Raji (cell line): ENCODE results near the gene UBXN11.

Experiments used
- POLR2A ChIP-seq: IDR thresholded peaks from 2 replicates; pipeline ENCODE4 v1.6.1; 2011; ENCODE audit warnings: low read depth, low read length, control low read depth; ENCODE audit not compliant: insufficient read depth

The UBXN11 gene

DNA sequence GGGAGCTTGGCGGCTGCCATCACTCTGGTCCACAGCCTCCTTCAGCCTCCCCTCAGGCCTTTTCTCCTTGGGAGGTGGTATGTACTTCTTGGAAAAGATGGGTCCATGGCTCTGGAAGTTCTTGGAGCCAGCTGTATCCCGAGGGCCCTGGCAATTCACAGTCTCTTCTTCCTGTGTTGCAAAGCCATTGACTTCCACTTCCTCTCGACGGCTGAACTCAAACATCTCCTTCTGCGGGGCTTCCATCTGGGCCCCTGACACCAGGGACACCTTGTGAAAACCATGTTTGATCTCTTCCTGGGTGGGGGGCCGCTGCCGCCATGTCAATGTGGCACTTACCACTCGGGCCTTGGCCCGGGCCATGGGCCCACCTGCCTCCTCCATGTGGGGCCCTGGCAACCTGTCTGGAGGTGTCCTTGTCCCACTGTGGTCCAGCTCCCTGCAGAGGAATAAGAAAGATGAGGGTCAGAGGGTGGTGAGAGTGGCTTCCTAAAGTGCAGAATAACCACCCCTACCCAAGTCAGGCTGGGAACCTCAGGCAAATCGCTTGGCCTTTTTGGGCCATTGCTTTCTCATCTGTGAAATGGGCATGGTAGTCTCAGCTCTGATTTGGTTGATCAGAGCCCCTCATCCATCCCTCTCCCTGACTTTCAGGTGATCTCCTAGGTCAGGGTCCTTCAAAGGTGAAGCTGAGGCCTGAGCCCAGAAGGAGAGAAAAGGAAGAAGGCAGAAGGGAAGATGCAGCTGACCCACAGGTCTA lies 40.0 kb upstream of the UBXN11 start:
- no peak for TF ChIP-seq POLR2A

DNA sequence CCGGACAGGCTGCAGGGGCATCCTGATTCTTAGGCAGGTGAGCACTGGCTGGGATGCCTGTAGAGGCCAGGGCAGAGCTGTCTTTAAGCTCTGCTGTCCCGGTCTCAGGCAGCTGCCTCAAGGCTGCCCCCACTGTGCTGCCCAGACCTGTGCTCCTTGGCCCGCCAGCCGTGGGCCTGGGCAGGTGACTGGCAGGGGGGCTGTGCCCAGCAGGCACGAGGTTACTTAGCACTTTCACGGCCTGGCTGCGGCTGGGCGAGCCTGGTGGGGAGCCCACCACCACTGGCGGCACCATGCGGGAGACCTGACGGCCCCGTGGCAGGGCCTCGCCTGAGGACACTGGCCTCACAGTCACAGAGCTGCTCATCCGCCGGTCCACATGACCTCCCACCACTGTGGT lies 39.3 kb upstream of the UBXN11 start:
- TF ChIP-seq POLR2A: no peak

DNA sequence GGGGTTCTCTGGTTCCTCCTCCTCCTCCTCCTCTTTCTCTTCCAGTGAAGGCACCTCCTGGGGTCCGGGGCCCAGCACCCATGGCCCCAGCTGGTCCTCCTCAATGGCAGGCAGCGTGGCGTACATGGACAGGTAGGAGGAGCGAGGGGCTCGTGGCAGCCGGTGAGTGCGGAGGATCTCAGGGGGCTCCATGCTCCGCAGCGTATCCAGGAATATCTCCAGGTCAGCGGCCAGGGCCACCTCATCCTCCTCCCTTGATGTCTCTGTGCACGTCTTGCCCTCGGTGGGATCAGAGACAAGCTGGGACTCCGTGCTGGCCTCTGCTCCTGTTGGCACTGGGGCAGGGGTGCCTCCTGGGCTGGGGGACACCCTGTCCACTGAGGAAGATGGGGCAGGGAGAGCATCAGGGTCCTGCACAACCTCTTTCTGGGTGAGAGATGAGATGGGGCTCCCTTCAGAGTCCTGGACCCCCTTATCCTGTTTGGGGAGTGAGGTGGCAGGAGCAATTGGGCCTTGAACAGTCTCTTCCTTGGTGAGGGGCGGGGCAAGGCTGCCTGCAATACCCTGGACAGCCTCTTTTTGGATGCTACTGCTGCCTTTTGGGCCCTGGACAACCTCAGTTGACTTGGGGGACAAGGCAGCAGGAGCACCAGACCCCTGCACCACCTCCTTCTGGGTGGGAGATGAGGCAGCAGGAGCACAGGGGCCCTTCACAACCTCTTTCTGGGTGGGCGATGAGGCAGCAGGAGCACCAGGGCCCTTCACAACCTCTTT lies 37.9 kb upstream of the UBXN11 start:
- no peak for TF ChIP-seq POLR2A

DNA sequence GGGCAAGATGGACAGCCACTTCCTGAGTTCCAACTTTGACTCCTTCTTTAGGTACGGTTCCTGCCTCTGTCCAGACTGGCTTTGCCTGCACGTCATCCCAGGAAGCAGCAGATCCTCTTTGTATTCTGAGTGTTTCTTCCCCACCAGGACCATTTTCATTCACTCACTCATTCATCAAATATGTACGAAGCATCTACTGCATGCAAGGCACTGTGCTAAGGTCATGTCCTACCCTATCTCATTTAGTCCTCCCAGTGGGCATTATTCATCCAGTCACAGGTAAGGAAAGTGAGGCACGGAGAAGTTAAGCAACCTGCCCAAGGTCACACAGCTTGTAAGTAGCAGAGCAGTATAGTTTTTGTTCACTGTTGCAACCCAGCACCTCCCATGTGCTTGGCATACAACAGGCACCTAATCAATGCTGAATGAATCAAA lies 33.6 kb upstream of the UBXN11 start:
- TF ChIP-seq POLR2A: no peak

DNA sequence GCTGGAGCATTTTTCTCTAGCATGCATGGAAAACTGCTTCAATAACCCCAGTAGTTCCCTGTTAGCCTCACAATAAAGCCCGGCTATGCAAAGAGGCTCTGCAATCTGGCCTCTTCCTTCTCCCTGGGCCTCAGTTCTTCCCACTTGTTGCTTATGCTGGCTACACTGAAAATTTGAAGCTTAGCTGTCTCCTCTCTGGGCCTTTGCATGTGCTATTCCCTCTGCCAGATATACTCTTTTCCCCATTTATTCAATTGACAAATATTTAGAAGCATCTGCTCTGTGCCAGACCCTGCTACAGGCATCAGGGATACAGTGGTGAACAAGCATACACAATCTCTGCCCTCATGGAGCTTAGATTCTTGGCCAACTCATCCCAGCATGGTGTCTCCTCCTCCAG lies 32.2 kb upstream of the UBXN11 start:
- no peak for TF ChIP-seq POLR2A

DNA sequence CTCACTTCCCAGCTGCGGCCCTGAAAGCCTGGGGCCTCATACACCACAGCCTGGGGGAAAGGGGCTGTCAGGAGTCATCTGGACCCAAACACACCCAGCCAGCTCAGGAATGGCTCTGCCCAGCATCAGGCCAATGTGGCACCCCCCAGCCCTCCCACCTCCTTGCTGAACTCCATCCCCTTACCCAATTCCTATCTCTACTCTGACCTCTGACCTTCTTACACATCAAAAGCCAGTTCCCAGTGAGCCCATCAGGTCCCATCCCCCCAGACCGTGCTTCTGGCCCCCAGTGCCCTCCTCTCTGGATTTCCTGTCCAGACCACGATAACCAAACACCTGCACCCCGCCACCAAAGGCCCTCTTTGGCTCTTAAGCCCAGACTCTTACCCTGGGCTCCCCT lies 31.2 kb upstream of the UBXN11 start:
- TF ChIP-seq POLR2A: no peak

DNA sequence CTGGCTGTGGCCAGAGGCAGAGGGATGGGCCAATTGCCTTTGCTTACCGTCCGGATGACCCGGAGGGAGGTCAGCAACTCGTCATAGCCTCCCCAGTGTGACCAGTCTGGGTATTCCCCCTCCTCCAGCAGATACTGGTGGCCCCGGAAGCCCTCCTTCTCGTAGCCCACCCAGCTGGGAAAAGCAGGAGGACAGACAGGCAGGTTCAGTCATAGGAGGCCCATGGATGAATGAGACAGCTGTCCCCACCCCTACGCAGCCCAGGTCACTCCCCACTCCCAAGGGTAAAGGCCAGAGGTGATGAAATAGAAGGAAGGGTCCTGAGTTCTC lies 30.7 kb upstream of the UBXN11 start:
- no peak for TF ChIP-seq POLR2A

DNA sequence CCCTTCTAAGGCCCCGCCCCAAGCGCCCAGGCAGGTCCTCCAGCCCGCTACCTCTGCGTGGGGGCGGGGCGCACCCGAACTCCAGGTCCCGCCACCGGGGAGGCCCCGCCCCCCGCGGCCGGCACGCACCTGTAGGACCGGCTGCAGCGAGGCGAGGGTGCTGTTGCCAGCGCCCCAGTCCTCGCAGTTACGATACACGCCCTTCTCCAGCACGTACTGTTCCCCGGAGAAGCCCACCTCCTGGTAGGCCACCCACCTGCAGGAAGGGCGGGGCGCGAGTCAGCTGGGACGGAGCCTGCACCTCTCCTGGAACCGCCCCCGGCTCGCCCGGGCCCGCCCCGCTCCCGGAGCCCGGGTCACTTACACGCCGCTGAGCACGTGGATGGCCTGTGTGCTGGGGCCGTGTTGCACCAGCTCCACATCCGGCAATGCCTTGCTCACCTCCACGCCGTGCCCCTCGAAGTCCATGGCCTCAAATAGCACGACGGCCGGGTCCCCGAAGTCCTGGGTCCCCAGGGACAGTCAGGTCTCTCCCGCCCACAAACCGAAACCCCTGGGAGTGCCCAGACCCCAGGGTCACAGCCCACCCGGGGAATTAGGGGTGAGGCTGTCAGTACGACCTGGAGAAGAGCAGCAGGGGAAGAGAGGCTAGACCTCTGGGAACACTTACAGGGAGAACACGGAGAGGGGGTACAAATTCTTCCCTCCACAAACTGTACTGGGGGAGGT lies 30.2 kb upstream of the UBXN11 start:
- 0 out of 2 replicates have a peak, but pooled peaks have one; percentile 14 for TF ChIP-seq POLR2A

DNA sequence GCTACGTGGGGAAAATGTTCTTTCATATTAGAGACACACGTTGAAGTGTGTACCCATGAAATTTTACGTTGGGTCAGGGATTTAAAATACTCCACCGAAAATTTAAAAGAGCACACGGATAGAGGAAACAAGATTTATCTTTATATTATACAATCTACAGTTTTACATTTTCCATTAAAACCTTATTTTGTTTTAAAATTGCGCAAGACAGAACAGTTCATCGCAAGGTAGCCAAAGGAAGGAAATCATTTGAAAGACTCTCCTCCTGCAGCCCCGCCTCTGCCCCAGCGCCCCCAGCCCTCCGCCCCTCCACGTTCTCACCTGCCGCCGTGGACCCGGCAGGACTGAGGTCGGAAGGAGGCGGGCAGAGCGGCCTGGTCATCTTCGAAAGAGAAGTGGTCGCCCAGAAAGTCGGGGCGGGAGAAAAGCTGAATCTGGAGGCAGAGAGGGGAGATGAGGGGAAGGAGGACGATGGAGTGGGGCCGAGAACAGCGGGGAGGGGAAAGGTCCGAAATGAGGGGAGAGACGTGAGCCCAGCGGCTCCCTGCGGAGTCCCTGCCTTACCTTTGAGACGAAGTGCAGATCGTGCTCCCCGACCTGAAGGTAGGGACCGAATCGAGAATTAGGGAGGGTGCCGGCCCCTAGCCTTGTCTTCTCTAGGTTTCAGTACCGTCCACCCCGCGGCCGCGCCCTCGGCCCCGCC lies 29.5 kb upstream of the UBXN11 start:
- TF ChIP-seq POLR2A: no peak

DNA sequence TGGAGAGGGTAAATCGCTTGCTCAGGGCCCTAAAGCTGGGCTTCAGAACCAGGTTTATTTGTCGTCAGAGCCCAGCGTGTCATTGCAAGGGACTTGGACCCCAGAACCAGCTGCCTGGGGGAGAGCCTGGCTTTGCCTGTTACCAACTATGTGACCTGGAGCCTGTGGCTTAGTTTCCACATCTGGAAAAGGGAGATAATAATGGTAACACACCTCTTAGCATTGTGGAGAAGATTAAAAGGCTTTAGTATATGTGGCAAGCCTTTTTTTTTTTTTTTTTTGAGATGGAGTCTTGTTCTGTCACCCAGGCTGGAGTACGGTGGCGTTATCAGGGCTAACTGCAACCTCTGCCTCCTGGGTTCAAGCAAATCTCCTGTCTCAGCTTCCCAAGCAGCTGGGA lies 23.8 kb upstream of the UBXN11 start:
- no peak for TF ChIP-seq POLR2A

DNA sequence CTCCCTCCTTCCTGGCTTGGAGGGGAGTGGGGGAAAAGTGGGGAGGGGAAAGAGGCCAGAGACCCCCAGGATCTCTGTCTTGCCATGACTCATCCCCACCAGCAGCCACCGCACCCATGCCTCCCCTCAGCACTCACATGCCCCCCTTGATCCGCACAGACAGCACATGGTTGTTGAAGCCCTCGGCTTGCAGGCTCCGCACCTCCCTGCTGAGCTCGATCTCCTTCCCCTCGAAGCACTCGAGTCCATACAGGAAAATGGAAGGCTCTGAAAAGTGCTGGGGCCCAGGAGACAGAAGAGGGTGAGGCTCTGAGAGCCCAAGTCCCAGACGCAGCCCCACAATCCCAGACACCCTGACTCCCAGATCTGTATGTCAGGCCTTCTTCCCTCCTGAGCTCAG lies 22.2 kb upstream of the UBXN11 start:
- no peak for TF ChIP-seq POLR2A

DNA sequence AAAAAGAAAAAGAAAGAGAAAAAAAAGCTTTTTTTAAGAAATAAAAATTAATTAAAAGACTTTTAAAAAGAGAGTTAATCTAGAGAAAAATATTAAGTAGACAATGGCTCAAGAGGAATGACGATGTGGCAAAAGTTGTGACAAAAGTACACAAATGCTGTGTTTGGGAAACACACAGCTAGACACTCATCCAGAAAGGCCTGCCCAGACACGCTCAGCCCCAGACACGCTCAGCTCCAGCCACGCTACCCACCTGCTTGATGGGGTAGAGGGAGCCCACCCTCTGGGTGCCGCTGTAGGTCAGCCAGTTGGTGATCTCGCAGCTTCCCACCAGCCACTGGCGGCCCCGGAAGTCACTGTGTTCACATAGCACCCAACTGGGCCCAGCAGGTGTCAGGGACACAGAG lies 21.5 kb upstream of the UBXN11 start:
- TF ChIP-seq POLR2A: no peak

DNA sequence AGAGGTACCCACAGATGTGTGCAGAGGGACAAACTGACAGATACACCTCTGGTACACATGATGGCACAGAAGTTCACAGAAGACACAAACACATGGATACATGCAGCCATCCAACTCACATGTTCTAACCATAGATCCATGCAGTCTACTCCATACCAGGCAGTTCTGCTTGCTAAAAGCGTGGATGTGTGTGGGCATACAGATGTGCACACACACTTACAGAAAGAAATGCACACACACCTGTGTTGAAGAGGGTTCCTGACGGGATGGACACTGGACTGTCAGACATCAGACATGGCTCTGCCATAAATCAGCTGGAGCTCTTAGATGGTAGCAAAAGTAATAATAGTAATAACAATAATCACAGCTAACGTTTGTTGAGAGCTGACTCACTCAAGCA lies 18.1 kb upstream of the UBXN11 start:
- TF ChIP-seq POLR2A: no peak

DNA sequence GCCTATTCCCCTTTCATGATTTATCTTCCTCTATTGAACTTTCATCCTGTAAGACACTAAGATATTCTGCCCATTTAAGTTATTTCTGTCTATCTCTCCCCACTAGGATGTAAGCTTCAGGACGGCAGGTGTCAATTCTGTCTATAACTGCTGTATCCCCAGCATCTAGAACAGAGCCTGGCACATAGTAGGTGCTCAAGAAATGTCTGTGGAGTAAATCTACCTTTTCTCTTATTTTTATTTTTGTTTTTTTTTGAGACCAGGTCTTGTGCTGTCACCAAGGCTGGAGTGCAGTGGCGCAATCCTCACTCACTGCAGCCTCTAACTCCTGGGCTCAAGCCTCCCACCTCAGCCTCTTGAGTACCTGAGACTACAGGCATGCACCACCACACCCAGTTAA lies 16.9 kb upstream of the UBXN11 start:
- TF ChIP-seq POLR2A: no peak

DNA sequence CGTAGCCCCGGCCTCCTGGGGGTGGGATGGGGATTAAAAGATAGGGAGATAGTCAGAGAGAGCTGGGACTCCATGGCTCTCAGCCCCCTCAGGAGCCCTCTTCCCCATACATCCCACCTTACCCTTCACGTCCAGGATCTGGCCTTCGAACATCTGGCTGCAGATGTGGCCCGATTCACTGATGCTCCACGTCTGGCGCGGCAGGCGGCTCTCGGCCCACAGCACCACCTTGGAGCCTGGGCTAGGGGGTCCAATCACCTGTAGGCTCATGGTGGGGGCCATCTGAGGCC lies 15.6 kb upstream of the UBXN11 start:
- no peak; the same call in 1 of the 2 replicates for TF ChIP-seq POLR2A
